ENCODE measurements around the gene VPS8. TPM values are rescaled to one million over a fixed set of nuclear protein-coding genes. Genes with fewer than 3 reads are reported as not detected.

The VPS8 gene
- total RNA-seq, 1 donor from 2014 or later, result 59.4 TPM

GRCh38 chr3:184773283-184774186, 38.4 kb upstream of the VPS8 start:
- no peak for DNase-seq (ENCODE audit: extremely low spot score, unreplicated experiment)
- TF ChIP-seq, protein P1, sequence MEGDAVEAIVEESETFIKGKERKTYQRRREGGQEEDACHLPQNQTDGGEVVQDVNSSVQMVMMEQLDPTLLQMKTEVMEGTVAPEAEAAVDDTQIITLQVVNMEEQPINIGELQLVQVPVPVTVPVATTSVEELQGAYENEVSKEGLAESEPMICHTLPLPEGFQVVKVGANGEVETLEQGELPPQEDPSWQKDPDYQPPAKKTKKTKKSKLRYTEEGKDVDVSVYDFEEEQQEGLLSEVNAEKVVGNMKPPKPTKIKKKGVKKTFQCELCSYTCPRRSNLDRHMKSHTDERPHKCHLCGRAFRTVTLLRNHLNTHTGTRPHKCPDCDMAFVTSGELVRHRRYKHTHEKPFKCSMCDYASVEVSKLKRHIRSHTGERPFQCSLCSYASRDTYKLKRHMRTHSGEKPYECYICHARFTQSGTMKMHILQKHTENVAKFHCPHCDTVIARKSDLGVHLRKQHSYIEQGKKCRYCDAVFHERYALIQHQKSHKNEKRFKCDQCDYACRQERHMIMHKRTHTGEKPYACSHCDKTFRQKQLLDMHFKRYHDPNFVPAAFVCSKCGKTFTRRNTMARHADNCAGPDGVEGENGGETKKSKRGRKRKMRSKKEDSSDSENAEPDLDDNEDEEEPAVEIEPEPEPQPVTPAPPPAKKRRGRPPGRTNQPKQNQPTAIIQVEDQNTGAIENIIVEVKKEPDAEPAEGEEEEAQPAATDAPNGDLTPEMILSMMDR (conservative IDR thresholded peaks at IDR 0.05), result no peak
- H3K27me3 Mint-ChIP-seq, result peaks cover 20% of the 10 kb centered on the region
- H3K27ac Mint-ChIP-seq, result no peak overlapping the region
- no peaks in the 10 kb centered on the region for H3K36me3 Mint-ChIP-seq
- no peak overlapping the region for H3K4me3 Mint-ChIP-seq
- H3K4me1 Mint-ChIP-seq (ENCODE audit: unreplicated experiment), result peaks cover 39% of the 10 kb centered on the region
- no peaks in the 10 kb centered on the region for H3K9me3 Mint-ChIP-seq

DNA sequence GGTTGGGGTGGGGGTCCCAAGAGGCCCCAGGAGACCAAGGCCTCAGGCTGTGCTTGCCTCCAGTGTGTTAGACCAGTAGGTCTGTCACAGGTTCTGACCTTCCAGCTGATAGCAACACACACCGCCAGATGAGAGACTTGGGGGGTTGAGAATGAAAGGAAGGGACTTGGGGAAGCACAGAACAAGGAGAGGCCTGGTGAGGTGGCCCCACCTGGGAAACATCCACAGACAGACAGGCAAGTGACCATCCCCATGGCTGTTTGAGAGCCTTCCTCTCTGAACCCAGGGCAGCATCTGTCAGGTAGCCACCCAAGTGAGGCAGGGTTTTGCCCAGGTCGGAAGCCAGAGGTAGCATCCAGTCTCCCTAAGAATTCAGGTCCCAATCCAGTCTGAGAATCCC, 35.0 kb upstream of the VPS8 start:
- no peak overlapping the region for H3K27ac Mint-ChIP-seq
- peaks cover 42% of the 10 kb centered on the region for H3K4me1 Mint-ChIP-seq (ENCODE audit: unreplicated experiment)
- DNase-seq (ENCODE audit: extremely low spot score, unreplicated experiment), result no peak

GRCh38 chr3:184777566-184778356, 34.2 kb upstream of the VPS8 start:
- peaks cover 38% of the 10 kb centered on the region for H3K4me1 Mint-ChIP-seq (ENCODE audit: unreplicated experiment)
- H3K27ac Mint-ChIP-seq, result no peak overlapping the region
- no peaks in the 10 kb centered on the region for H3K9me3 Mint-ChIP-seq
- TF ChIP-seq, protein P1 (conservative IDR thresholded peaks at IDR 0.05), result peak; percentile 96
- H3K36me3 Mint-ChIP-seq, result no peaks in the 10 kb centered on the region
- H3K4me3 Mint-ChIP-seq, result no peak overlapping the region
- peak; percentile 85 for DNase-seq (ENCODE audit: extremely low spot score, unreplicated experiment)
- H3K27me3 Mint-ChIP-seq, result peaks cover 18% of the 10 kb centered on the region

More for the DNA sequence above, 35.0 kb upstream of the VPS8 start:
- H3K4me3 Mint-ChIP-seq, result no peak overlapping the region
- H3K36me3 Mint-ChIP-seq, result no peaks in the 10 kb centered on the region
- H3K27me3 Mint-ChIP-seq, result peaks cover 18% of the 10 kb centered on the region
- H3K9me3 Mint-ChIP-seq, result no peaks in the 10 kb centered on the region
- TF ChIP-seq, protein P1 (conservative IDR thresholded peaks at IDR 0.05), result no peak

DNA sequence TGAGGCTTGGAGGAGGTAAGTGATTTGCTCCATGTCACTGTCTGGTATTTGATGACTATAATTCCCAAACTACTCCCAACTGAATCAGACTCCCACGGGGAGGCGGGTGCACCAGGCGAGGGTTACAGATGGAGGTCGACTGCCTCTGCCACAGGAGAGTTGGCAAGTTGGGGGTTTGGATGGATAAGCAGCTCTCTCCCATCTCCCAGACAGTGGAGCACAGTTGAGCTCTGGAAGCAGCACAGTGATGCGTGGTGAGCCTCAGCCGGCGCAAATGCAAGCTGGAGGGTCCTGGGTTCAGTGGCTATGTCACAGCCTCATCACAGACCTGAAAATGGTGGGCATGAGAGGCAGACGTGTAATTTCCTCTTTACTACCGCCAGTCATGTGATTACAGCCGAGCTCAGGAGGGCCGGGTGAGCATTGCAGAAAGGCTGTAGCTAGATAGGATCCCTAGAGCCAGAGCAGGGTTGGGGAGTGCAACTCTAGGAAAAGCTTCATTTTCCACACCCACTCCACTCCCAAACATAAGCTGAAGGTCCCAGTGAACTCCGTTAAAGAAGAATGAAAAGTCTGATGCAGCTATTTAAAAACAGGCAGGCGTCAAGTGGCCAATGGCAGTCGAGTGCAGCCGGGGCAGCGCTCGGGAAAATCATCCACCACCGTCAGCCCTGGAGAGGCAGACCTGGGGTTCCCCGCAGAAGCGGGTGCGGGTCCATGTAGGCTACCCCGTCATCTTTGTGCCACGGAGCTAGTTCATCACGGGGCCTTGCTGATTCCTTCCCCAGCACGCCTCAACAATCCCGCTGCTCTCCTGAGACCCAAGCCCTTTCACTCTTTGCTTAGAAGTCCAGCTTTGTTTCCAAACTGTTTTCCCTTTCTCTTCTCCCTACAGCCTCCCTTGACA, 33.3 kb upstream of the VPS8 start:
- Mint-ChIP-seq H3K36me3 (no peaks in the 10 kb centered on the region), H3K4me3 (no peak overlapping the region), H3K4me1 (ENCODE audit: unreplicated experiment) (peaks cover 33% of the 10 kb centered on the region), H3K27ac (no peak overlapping the region), H3K9me3 (no peaks in the 10 kb centered on the region), H3K27me3 (peaks cover 21% of the 10 kb centered on the region)
- TF ChIP-seq, protein P1 (conservative IDR thresholded peaks at IDR 0.05), result no peak
- DNase-seq (ENCODE audit: extremely low spot score, unreplicated experiment), result no peak

- Mint-ChIP-seq H3K4me3 (no peak overlapping the region), H3K27ac (no peak overlapping the region), H3K9me3 (no peaks in the 10 kb centered on the region), H3K36me3 (no peaks in the 10 kb centered on the region), H3K4me1 (ENCODE audit: unreplicated experiment) (peaks cover 41% of the 10 kb centered on the region), H3K27me3 (peaks cover 23% of the 10 kb centered on the region)
- TF ChIP-seq, protein P1 (conservative IDR thresholded peaks at IDR 0.05), result no peak
- DNase-seq (ENCODE audit: extremely low spot score, unreplicated experiment), result no peak
These were observed 30.9 kb upstream of the VPS8 start for GRCh38 chr3:184780981-184781515.
